CD4-positive, alpha-beta T cell treated with Interleukin-6 at 100 ng/mL for 8 hours (primary cell): ENCODE measurements around the gene DYNLT5.
A peak's percentile ranks its signal among the peaks of the same experiment; 100 is the strongest.
"Not testable (repeated sequence)": the region's sequence is repeated elsewhere in the genome, so short reads cannot be mapped to it uniquely, and the experiment has no call there.

ENCODE experiments used
- DNase-seq: peaks from one replicate; pipeline ENCODE4 v3.0.0-alpha.2; 2020; ENCODE audit warnings: mixed read lengths, low spot score

Gene DYNLT5, protein sequence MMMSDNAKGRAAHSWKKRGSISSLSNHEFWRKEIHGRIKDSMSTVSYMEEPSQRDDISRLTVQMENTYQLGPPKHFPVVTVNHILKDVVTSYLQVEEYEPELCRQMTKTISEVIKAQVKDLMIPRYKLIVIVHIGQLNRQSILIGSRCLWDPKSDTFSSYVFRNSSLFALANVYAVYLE

GRCh38 chr1:66752000-66752592 is at the start of gene DYNLT5:
TSS of gene DYNLT5 (plus strand) at chr1:66752459. CDS start at chr1:66754659, 2,200 bp downstream.
- no peak for DNase-seq

GRCh38 chr1:66704177-66704875 is 47.9 kb upstream of the DYNLT5 start:
- no peak for DNase-seq

GRCh38 chr1:66705110-66705509 is 47.1 kb upstream of the DYNLT5 start:
- no peak for DNase-seq

GRCh38 chr1:66711420-66711819 is 40.8 kb upstream of the DYNLT5 start:
- no peak for DNase-seq

GRCh38 chr1:66712839-66713238 is 39.4 kb upstream of the DYNLT5 start:
- DNase-seq, result no peak

DNA sequence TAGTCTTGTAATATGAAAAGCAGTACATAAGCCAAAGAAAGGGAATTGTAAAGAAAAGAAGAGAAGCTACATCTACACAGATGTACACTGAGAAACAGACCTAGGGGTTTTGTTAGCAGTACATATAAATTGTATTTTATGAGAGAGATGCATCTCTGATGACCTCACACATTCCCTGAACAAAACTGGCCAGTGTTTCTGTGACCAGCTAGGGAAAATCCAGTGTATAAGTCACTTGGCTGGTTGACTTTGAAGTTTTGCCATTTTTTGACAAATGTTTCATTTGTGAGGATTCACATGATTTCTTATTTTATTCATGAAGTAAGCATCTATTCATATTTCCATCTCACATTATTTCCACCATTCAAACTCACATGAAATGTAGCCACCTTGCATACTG is 28.3 kb upstream of the DYNLT5 start:
- no peak for DNase-seq

DNA sequence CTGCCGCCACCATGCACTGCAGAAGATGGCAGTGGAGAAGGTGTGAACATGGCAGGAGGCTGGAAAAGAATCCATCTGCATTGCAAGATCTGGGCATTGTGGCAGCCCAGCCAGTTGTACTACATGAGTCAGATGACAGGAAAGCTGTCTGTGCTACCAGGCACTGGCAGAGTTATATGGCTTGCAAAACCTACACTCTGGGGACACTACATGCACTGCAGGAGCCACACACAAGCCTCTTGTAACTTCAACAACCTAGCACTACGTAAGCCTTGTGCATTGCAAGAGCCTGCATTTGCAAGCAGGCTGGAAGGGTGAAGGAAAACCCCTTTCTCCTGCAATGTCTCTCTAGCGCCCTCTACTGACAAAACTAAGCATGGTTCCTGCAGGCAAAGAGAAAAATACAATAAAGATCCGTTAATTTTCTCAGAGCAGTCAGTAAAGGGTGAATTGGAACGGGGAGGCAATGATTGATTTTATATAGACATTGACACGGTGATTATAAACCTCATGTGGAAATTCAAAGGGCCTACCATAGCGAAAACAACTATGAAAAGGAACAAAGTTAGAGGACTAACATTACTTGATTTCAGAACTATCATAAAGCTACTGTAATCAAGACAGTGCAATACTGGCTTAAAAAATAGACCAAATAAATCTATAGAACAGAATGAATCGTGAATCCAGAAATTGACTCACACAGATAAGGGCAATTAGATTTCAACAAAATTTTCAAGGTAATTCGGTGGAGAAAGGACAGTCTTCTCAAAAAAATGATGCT is 26.2 kb upstream of the DYNLT5 start:
- DNase-seq, result peak; percentile 56

GRCh38 chr1:66728021-66728420 is 24.2 kb upstream of the DYNLT5 start:
- DNase-seq, result no peak

DNA sequence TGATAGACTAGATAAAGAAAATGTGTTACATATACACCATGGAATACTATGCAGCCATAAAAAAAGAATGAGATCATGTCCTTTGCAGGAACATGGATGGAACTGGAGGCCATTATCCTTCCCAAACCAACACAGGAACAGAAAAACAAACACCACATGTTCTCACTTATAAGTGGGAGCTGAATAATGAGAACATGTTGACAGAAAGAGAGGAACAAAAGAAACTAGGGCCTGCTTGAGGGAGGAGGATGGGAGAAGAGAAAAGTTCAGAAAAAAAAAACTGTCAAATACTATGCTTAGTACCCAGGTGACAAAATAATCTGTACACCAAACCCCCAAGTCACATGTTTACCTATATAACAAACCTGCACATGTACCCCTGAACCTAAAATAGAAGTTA is 23.5 kb upstream of the DYNLT5 start:
- DNase-seq, result not testable (repeated sequence)

DNA sequence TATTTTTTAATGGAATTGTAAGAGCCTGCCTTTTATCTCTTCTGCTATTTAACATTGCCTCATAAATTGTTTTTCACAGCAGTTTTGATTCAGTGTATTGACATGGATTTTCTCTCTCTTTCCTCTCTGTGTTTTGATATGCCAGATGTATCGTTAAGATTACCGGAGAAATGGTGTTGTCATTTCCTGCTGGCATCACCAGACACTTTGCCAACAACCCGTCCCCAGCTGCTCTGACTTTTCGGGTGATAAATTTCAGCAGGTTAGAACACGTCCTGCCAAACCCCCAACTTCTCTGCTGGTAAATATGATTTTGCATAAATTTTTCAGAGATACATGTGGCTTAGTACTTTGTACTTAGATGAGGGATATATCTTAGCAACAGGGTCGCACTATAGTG is 23.1 kb upstream of the DYNLT5 start:
- DNase-seq, result peak; percentile 14

DNA sequence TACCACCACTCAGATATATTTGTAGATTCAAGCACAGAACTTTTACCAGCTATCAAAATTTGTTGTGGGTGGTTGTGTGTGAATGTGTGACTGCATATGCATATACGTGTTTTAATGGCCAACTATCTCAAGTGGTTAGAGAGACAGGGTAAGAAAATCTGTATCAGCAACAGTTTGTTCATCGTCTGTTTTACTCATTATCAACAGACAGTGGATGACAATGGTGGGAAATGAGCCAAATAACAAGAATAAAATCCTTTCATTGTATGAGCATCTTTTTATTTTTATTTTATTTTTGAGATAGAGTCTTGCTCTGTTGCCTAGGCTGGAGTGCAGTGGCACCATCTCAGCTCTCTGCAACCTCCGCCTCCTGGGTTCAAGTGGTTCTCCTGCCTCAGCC is 22.7 kb upstream of the DYNLT5 start:
- no peak for DNase-seq

DNA sequence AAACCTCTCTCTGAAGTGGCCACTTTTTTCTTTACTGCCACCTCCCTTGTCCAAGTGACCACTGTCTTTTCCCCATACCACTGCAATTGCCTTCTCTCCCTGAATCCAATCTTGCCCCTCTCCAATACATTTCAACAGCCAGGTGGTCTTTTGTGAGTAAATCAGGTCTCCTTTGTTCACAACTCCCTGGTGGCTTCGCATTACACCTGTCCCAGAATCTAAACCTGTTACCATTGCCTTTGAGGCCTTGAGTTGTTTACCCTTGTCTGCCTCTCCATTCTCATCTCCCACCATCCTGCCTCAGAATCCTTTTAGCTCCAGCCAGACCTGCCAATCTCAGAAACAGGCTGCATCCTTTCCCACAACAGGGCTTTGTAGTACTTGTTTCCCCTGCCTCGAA is 21.8 kb upstream of the DYNLT5 start:
- DNase-seq, result no peak

GRCh38 chr1:66731170-66731865 is 20.9 kb upstream of the DYNLT5 start:
- DNase-seq, result no peak

DNA sequence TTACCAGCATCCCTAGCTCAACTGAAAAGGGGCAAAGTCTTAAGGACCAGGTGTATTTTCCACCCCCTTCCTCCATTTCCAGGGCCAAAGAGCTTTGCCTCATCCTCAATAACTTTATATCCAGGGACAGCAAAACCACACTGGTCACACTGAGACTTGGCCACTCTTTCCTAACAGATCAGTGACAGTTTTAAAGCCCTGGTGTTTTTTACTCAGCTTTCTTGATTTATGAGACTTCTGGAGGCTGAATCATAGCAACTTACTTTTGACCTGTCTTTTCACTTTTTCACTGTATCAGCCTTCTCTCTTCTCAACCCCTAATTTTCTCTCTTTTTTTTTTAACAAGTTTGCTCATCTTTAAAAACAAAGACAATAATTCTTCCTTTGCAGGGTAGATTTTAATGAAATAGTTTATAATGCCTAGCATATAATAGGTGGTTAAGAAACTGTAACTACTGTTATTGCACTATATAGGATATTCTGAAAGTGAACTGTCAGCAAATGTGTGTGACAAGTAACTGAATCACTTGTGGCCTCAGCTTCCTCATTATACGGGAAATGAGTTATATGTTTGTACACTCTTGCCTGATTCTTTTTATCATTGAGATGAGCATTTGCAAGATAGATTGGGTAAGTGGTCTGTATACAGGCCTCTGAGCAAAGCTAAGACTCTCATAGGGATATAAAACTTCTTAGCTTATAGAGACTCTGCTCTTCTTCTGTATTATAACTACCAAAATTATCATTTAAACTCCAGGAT is 19.7 kb upstream of the DYNLT5 start:
- DNase-seq, result no peak

DNA sequence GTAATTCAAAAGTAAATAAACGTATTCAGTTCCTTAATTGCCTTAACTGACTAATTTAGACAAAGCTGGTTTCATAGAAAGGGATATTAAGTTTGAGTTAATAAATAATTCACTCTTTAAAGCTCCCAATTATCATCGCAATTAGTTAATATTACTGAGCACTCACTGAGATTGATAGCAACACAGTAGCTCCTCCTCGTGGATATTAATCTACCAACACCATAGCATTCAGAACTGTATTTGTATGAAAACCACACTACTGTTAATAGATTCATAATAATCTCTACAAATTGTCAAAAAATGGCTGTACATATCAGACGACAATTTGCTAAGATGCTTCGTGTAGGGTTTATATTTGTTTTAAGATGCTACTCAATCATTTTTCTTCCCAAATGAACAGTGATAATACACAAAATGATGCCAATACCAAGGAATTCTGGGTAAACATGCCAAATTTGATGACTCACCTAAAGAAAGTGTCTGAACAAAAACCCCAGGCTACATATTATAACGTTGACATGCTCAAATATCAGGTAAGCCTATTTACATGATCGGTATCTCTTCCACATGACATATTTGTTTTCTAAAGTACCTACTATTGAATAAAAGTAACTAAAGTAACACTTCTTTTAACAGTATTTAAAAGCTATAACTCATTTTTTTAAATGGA is 18.8 kb upstream of the DYNLT5 start:
- no peak for DNase-seq

GRCh38 chr1:66734531-66734930 is 17.7 kb upstream of the DYNLT5 start:
- DNase-seq, result not testable (repeated sequence)

- no peak for DNase-seq
Observed at GRCh38 chr1:66737836-66738235, 14.4 kb upstream of the DYNLT5 start.

DNA sequence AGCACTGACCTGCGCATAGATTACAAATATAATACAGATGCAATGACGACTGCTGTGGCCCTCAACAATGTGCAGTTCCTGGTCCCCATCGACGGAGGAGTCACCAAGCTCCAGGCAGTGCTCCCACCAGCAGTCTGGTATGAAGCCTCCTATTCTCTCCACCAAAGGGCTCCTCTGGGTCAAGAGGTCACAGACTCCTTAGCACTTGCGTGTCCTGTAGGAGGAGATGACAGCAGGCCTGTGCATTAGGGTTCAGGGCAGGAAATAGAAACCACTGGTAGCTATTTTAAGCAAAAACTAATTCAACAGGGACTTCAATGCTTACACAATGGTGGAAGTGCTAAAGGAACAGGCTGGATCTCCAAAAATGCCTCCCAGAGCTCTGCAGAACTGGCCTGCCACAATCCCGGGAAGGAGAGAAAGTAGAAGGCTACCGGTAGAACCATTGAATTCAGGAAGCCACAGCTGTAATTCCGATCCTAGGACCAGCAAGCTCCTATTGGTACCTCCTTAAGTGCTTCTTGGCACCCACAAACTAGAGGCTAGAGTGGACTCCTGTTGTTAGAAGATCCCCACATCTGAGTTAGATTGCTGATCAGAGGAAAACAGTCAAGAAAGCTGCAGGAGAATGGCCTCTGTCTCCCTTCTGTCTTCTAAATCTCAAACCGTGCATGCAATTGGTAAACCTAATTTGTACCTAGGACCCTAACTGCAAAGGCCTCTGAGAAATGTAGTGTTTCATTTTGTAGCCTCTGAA is 12.7 kb upstream of the DYNLT5 start:
- DNase-seq, result no peak

DNA sequence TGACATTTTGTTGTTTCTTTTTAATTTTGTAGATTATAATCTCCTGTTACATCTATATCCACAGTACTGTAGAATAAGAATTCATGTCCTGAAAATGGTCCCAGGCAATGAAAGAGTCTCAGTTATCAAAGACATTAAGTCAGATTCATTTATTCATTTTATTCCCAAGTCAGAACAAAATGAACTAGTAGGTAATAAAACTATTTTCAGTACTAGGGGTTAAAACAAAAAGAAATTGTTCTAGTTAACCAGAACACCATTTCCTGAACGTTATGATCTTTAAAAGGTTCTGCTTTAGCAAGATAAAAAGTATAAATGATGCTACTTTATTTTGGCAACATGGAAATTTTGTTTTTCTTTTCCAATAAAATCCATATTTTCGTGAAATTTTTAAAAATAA is 6.8 kb upstream of the DYNLT5 start:
- DNase-seq, result no peak

GRCh38 chr1:66747501-66747900 is 4.8 kb upstream of the DYNLT5 start:
- DNase-seq, result no peak
